T-cell (primary cell): Measurements from ENCODE around the gene BSG. TPM values are rescaled to one million over a fixed set of nuclear protein-coding genes. Genes with fewer than 3 reads are reported as not detected.

ENCODE experiments used
- ATAC-seq, 4 experiments: fragments of 200-7000 bp in 3 of 4; fragments of 150-1000 bp in 1 of 4; cut with Tn5 transposase; replicated peaks in 1 of 4; 1 replicate in 3 of 4; 2 replicates in 1 of 4; pipeline ENCODE4 v1.10.0; 2021; ENCODE audit warnings: moderate library complexity in 3 of 4, mild to moderate bottlenecking in 2 of 4, moderate number of reproducible peaks in 1 of 4
- CTCF ChIA-PET, 2 donors: fragments of 300-600 bp; sonication (Branson Sonifier 250); formaldehyde crosslinking; loops; one replicate each; lab custom pipeline; 2022; ENCODE audit warnings: antibody characterized with exemption in 2 of 2; lab: Charles Lee
- POLR2A ChIA-PET, 2 donors: fragments of 300-600 bp; sonication (Branson Sonifier 250); formaldehyde crosslinking; loops; one replicate each; lab custom pipeline; 2022; ENCODE audit warnings: antibody characterized with exemption in 2 of 2; lab: Charles Lee
- DNase-seq, 35 experiments: peaks; one replicate each; pipeline versions ENCODE4 v3.0.0 to v3.0.0-alpha.2; 2013 to 2023
- H3K27ac ChIP-seq: one replicate; pipeline ENCODE4 v1.5.1; 2013; ENCODE audit warnings: low read length
- H3K27me3 ChIP-seq, 2 experiments: replicated peaks in 1 of 2; 1 replicate in 1 of 2; 2 replicates in 1 of 2; pipeline versions ENCODE4 v1.6.1 to v1.7.0; 2013; ENCODE audit warnings: low read length in 1 of 2, mixed read lengths in 1 of 2; ENCODE audit not compliant: control insufficient read depth in 2 of 2, insufficient read depth in 2 of 2; ENCODE audit errors: extremely low read depth in 1 of 2
- H3K36me3 ChIP-seq, 2 donors: 1 replicate in 1 of 2; 2 replicates in 1 of 2; pipeline versions ENCODE4 v1.6.1 to v1.7.0; 2013; ENCODE audit warnings: low read length in 1 of 2; ENCODE audit not compliant: control insufficient read depth in 2 of 2, insufficient read depth in 1 of 2; ENCODE audit errors: extremely low read depth in 1 of 2
- H3K4me1 ChIP-seq, 2 experiments: 1 replicate in 1 of 2; 2 replicates in 1 of 2; pipeline versions ENCODE4 v1.6.1 to v1.7.0; 2013; ENCODE audit warnings: low read length in 2 of 2, mixed read lengths in 1 of 2; ENCODE audit not compliant: insufficient read depth in 2 of 2, control insufficient read depth in 1 of 2; ENCODE audit errors: extremely low read depth in 1 of 2
- H3K4me3 ChIP-seq, 2 donors: 1 replicate in 1 of 2; 2 replicates in 1 of 2; pipeline versions ENCODE4 v1.5.1 to v1.7.0; 2013; ENCODE audit warnings: mild to moderate bottlenecking in 2 of 2, low read length in 1 of 2, moderate library complexity in 1 of 2; ENCODE audit not compliant: control insufficient read depth in 1 of 2; ENCODE audit errors: extremely low read depth in 1 of 2
- H3K9me3 ChIP-seq: 2 replicates; pipeline ENCODE4 v1.7.0; 2013
- H3K27ac Mint-ChIP-seq, 2 donors: one replicate each; pipeline ENCODE4 v1.8.0; 2020 to 2021; ENCODE audit warnings: mild to moderate bottlenecking in 2 of 2, mixed read lengths in 2 of 2
- H3K27me3 Mint-ChIP-seq, 2 donors: one replicate each; pipeline ENCODE4 v1.8.0; 2021 to 2022; ENCODE audit warnings: mixed read lengths in 2 of 2
- H3K36me3 Mint-ChIP-seq: one replicate; pipeline ENCODE4 v1.8.0; 2021; ENCODE audit warnings: mixed read lengths
- H3K4me1 Mint-ChIP-seq, 3 donors: one replicate each; pipeline ENCODE4 v1.8.0; 2020 to 2022; ENCODE audit warnings: mixed read lengths in 3 of 3, mild to moderate bottlenecking in 1 of 3
- H3K4me3 Mint-ChIP-seq, 3 donors: one replicate each; pipeline ENCODE4 v1.8.0; 2020 to 2022; ENCODE audit warnings: mild to moderate bottlenecking in 3 of 3, mixed read lengths in 3 of 3, moderate library complexity in 3 of 3
- H3K9me3 Mint-ChIP-seq, 3 donors: one replicate each; pipeline ENCODE4 v1.8.0; 2020 to 2022; ENCODE audit warnings: mixed read lengths in 3 of 3
- WGBS: methylation state at CpG from one replicate; pipeline ENCODE4 v1.1.5; 2013; ENCODE audit warnings: missing lambda C conversion rate; ENCODE audit not compliant: insufficient coverage; 5-methylcytosine and 5-hydroxymethylcytosine counted together
- total RNA-seq, 35 experiments: library from RNA in 6 of 35; stranded (reverse) in 6 of 35; fragments of 120-200 nt in 1 of 35; gene quantifications; one replicate each; pipeline versions ENCODE4 v1.2.1 to v1.2.4 and lab custom pipeline; 2013 to 2026

Gene BSG
- total RNA-seq, 5 donors from 2014 or later (not counting 1 experiment from before 2014, with no cell fraction given): 89.3 to 165 (median 152) TPM

- ChIA-PET POLR2A (no interaction called here), CTCF (no interaction called here)
- ATAC-seq (no peak), DNase-seq (peak in 1 of 35 experiments; percentile 31)
- Mint-ChIP-seq H3K4me3 (peak overlapping the region; percentile 81 to 92 (median 91)), H3K36me3 (peaks cover 15% of the 10 kb centered on the region), H3K4me1 (peaks cover 34 to 40% (median 36%) of the 10 kb centered on the region in 3 donors), H3K9me3 (no peaks in the 10 kb centered on the region), H3K27me3 (no peaks in the 10 kb centered on the region), H3K27ac (peak overlapping the region; percentile 90 to 93)
- 5% methylated on average over 33 of the region's 35 CpGs for WGBS
- Histone ChIP-seq H3K4me1 (peaks cover 2 to 42% of the 10 kb centered on the region in 2 experiments), H3K36me3 (peaks cover 3 to 16% of the 10 kb centered on the region in 2 donors), H3K4me3 (peak overlapping the region; percentile 86), H3K27me3 (no peaks in the 10 kb centered on the region), H3K27ac (peak overlapping the region; percentile 63), H3K9me3 (no peaks in the 10 kb centered on the region)
These were observed 60.2 kb downstream of the BSG start for GRCh38 chr19:632579-633067.

Other genes starting within 250 kb of the BSG start
- 10 to 100 TPM; 13.1 to 23.2 (median 18.0) TPM for gene MIER2, start 227.8 kb upstream of the BSG start, total RNA-seq
- under 1 TPM in 1 of 5 donors, not detected in 4; 0.06 TPM for gene C2CD4C, start 163.4 kb upstream of the BSG start, total RNA-seq
- gene SHC2, start 111.6 kb upstream of the BSG start, total RNA-seq: 1 to 10 TPM in 4 of 5 donors, under 1 TPM in 1; 0.66 to 4.4 (median 3.4) TPM
- 1 to 10 TPM in 3 of 5 donors, under 1 TPM in 2; 0.40 to 1.6 (median 1.4) TPM for gene MADCAM1, start 76.1 kb upstream of the BSG start, total RNA-seq
- gene TPGS1, start 65.1 kb upstream of the BSG start, total RNA-seq: 10 to 100 TPM; 22.2 to 44.4 (median 39.4) TPM
- 10 to 100 TPM; 35.4 to 52.6 (median 51.3) TPM for gene CDC34, start 40.8 kb upstream of the BSG start, total RNA-seq
- 10 to 100 TPM; 66.2 to 91.0 (median 78.6) TPM for gene GZMM, start 28.5 kb upstream of the BSG start, total RNA-seq
- gene HCN2, start 17.3 kb downstream of the BSG start, total RNA-seq: 1 to 10 TPM in 4 of 5 donors, under 1 TPM in 1; 0.93 to 4.4 (median 3.6) TPM
- 100 to 1,000 TPM in 3 of 5 donors, 10 to 100 TPM in 2; 61.3 to 118 (median 103) TPM for gene POLRMT, start 60.9 kb downstream of the BSG start, total RNA-seq
- 1 to 10 TPM in 3 of 5 donors, under 1 TPM in 2; 0.35 to 3.9 (median 2.8) TPM for gene FGF22, start 67.3 kb downstream of the BSG start, total RNA-seq
- 100 to 1,000 TPM in 4 of 5 donors, 10 to 100 TPM in 1; 98.8 to 139 (median 118) TPM for gene RNF126, start 90.6 kb downstream of the BSG start, total RNA-seq
- 1 to 10 TPM; 2.0 to 5.3 (median 4.1) TPM for gene FSTL3, start 103.8 kb downstream of the BSG start, total RNA-seq
- gene PRSS57, start 122.9 kb downstream of the BSG start, total RNA-seq: 1 to 10 TPM in 3 of 5 donors, under 1 TPM in 1, not detected in 1; 0.86 to 2.5 (median 1.7) TPM
- under 1 TPM in 4 of 5 donors, not detected in 1; 0.19 to 0.57 (median 0.41) TPM for gene PALM, start 136.3 kb downstream of the BSG start, total RNA-seq
- gene MISP, start 178.5 kb downstream of the BSG start, total RNA-seq: under 1 TPM in 3 of 5 donors, not detected in 2; 0.10 to 0.16 (median 0.15) TPM
- gene PTBP1, start 224.9 kb downstream of the BSG start, total RNA-seq: 100 to 1,000 TPM; 307 to 343 (median 316) TPM
- under 1 TPM in 3 of 5 donors, not detected in 2; 0.22 to 0.36 (median 0.26) TPM for gene PLPPR3, start 249.4 kb downstream of the BSG start, total RNA-seq